HepG2 (cell line): ENCODE measurements around the gene CSNK1D. TPM values are rescaled to one million over a fixed set of nuclear protein-coding genes. Genes with fewer than 3 reads are reported as not detected.

Experiments used
- ATF7-NPFF ChIP-seq: sonication (generic); formaldehyde crosslinking; IDR thresholded peaks from 2 replicates; pipeline ENCODE4 v1.8.1; 2023; ENCODE audit warnings: mild to moderate bottlenecking, low read depth, missing genetic modification reagents, moderate library complexity
- ETV5 ChIP-seq: IDR thresholded peaks from 2 replicates; pipeline ENCODE4 v1.6.1; 2018; ENCODE audit warnings: missing biosample characterization, missing genetic modification reagents, inconsistent platforms, borderline replicate concordance
- GLMP ChIP-seq: sonication (generic); formaldehyde crosslinking; IDR thresholded peaks from 2 replicates; pipeline ENCODE4 v1.9.0; 2021; ENCODE audit warnings: missing genetic modification reagents, mild to moderate bottlenecking, borderline replicate concordance
- MBNL3 ChIP-seq: fragments of 250-450 bp; sonication (Bioruptor Pico); conservative IDR thresholded peaks from 2 replicates; pipeline ENCODE4 v1.8.0; 2022; ENCODE audit warnings: mild to moderate bottlenecking, inconsistent platforms
- MED8 ChIP-seq: sonication (generic); formaldehyde crosslinking; IDR thresholded peaks from 2 replicates; pipeline ENCODE4 v1.8.1; 2023; ENCODE audit warnings: mild to moderate bottlenecking, missing genetic modification reagents; ENCODE audit not compliant: insufficient replicate concordance
- NFKBIZ ChIP-seq: IDR thresholded peaks from 2 replicates; pipeline ENCODE4 v1.6.1; 2018; ENCODE audit warnings: missing genetic modification reagents, missing compliant biosample characterization
- POLR2AphosphoS2 ChIP-seq: IDR thresholded peaks from 2 replicates; pipeline ENCODE4 v1.6.1; 2011; ENCODE audit warnings: low read depth, low read length, improper control_type of control experiment
- PRDM15 ChIP-seq: sonication (generic); formaldehyde crosslinking; IDR thresholded peaks from 2 replicates; pipeline ENCODE4 v1.4.0; 2020; ENCODE audit warnings: missing genetic modification reagents
- REST ChIP-seq, 2 experiments: IDR thresholded peaks; 2 replicates each; pipeline ENCODE4 v1.6.1; 2011 to 2012; ENCODE audit warnings: low read length in 2 of 2, borderline replicate concordance in 1 of 2, low read depth in 1 of 2, mild to moderate bottlenecking in 1 of 2, moderate library complexity in 1 of 2
- SP5 ChIP-seq: IDR thresholded peaks from 2 replicates; pipeline ENCODE4 v1.6.1; 2016; ENCODE audit warnings: low read depth, borderline replicate concordance
- ZFP36 ChIP-seq: fragments of 150-350 bp; IDR thresholded peaks from 2 replicates; pipeline ENCODE4 v1.6.1; 2018; ENCODE audit warnings: borderline replicate concordance, low read length, low read depth; ENCODE audit not compliant: partially characterized antibody
- ZNF589 ChIP-seq: sonication (generic); formaldehyde crosslinking; conservative IDR thresholded peaks from 2 replicates; pipeline ENCODE4 v1.8.0; 2022; ENCODE audit warnings: mild to moderate bottlenecking, moderate library complexity, missing genetic modification reagents
- ZNF777 ChIP-seq: sonication (generic); formaldehyde crosslinking; IDR thresholded peaks from 2 replicates; pipeline ENCODE4 v1.4.0; 2020; ENCODE audit warnings: missing genetic modification reagents
- ZNF816 ChIP-seq: sonication (generic); formaldehyde crosslinking; IDR thresholded peaks from 2 replicates; pipeline ENCODE4 v1.8.0; 2022; ENCODE audit warnings: missing genetic modification reagents, mild to moderate bottlenecking, borderline replicate concordance
- ZSCAN20 ChIP-seq: sonication (generic); formaldehyde crosslinking; IDR thresholded peaks from 2 replicates; pipeline ENCODE4 v1.4.0; 2020; ENCODE audit warnings: missing genetic modification reagents, mild to moderate bottlenecking, borderline replicate concordance
- polyA plus RNA-seq, 8 experiments: library from polyadenylated mRNA; depleted of rRNA in 3 of 8; stranded (reverse) in 7 of 8; unstranded in 1 of 8; fragments of >200 nt; fragmentation: Illumina TruSeq in 4 of 8; extraction: Trizol in 4 of 8; gene quantifications; 2 replicates each; pipeline versions ENCODE4 v1.2.1 to v1.2.3, GENCODE V29; 2011 to 2016; ENCODE audit warnings: low read depth in 4 of 8, missing spikeins in 1 of 8, mixed read lengths in 1 of 8; ENCODE audit not compliant: insufficient read depth in 1 of 8
- total RNA-seq, 5 experiments: library from RNA; depleted of rRNA; stranded (reverse); fragments of >200 nt; fragmentation: Illumina TruSeq; extraction: Trizol; gene quantifications; 2 replicates each; pipeline ENCODE4 v1.2.3, GENCODE V29; 2016; ENCODE audit warnings: low read depth in 1 of 5
- TF ChIP-seq, protein P1 (sequence below): sonication (generic); formaldehyde crosslinking; IDR thresholded peaks from 2 replicates; pipeline ENCODE4 v1.8.1; 2023; ENCODE audit warnings: missing genetic modification reagents, inconsistent platforms, borderline replicate concordance
- TF ChIP-seq, protein P2 (sequence below): sonication (generic); formaldehyde crosslinking; IDR thresholded peaks from 2 replicates; pipeline ENCODE4 v1.8.1; 2023; ENCODE audit warnings: mild to moderate bottlenecking, moderate library complexity, missing genetic modification reagents

The CSNK1D gene
- total and polyA plus RNA-seq, 2 of the 13 experiments (the other 11 are each of a cell fraction or from before 2014, with no cell fraction given): 31.5 to 128 TPM

DNA sequence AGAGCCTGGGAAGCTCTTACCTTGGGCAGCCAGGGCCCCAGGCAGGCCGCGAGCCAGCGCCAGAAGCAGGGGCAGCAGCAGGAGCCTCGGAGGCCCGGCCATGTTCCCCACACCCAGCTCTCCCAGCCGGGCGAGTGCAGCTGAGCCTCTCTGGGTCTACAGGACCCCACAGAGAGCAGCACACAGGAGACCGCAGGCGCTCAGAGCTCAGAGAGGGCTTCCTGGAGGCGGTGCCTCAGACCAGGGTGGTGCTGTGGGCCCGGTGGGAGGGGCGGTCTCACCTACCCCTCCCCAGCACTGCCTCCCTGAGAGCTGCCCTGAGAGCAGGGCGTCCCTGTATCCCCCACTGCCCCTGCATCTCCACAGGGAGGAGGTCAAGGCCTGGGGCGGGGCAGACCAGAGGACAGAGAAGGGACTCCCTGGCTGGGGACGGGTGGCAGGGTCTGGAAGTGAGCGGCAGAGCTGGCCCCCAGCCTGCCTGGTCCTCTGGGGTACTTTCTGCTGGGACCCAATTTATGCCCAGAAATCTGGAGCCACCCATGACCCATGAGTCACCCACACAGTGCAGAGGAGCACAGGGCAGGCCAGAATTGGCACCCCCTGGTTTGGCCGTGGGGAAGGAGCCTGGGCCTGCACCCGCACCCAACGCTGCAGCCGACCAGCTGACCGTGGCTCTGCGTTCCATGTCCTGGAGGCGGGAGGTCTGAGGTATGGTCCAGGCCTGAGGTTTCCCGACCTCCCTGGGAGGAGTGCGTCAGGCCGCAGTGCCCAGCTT, 44.1 kb upstream of the CSNK1D start, which contains the start of gene CD7 (continued):
- TF ChIP-seq REST (IDR thresholded peaks at IDR 0.05; ENCODE audit: borderline replicate concordance in 1 of 2, low read depth in 1 of 2, low read length in 2 of 2): no peak
- TF ChIP-seq MBNL3 (CRISPR knock-in tag): no peak
- TF ChIP-seq ZFP36: peak; percentile 90
- peak; percentile 96 for TF ChIP-seq SP5 (CRISPR knock-in tag)
- peak; percentile 70 for TF ChIP-seq MED8
- 0 out of 2 replicates have a peak, but pooled peaks have one; percentile 14 for TF ChIP-seq ATF7-NPFF (CRISPR knock-in tag)
- TF ChIP-seq PRDM15: no peak
- no peak for TF ChIP-seq ZSCAN20 (CRISPR knock-in tag)
- TF ChIP-seq, protein P1, sequence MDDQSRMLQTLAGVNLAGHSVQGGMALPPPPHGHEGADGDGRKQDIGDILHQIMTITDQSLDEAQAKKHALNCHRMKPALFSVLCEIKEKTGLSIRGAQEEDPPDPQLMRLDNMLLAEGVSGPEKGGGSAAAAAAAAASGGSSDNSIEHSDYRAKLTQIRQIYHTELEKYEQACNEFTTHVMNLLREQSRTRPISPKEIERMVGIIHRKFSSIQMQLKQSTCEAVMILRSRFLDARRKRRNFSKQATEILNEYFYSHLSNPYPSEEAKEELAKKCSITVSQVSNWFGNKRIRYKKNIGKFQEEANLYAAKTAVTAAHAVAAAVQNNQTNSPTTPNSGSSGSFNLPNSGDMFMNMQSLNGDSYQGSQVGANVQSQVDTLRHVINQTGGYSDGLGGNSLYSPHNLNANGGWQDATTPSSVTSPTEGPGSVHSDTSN (CRISPR knock-in tag): no peak
- no peak for TF ChIP-seq GLMP (CRISPR knock-in tag)
- no peak for TF ChIP-seq ZNF589 (CRISPR knock-in tag)
- TF ChIP-seq ZNF816 (CRISPR knock-in tag): no peak; the same call in 1 of the 2 replicates
- no peak for TF ChIP-seq POLR2AphosphoS2
- TF ChIP-seq ETV5 (CRISPR knock-in tag): 0 out of 2 replicates have a peak, but pooled peaks have one; percentile 9
- no peak for TF ChIP-seq ZNF777 (CRISPR knock-in tag)
- no peak for TF ChIP-seq NFKBIZ
- TF ChIP-seq, protein P2, sequence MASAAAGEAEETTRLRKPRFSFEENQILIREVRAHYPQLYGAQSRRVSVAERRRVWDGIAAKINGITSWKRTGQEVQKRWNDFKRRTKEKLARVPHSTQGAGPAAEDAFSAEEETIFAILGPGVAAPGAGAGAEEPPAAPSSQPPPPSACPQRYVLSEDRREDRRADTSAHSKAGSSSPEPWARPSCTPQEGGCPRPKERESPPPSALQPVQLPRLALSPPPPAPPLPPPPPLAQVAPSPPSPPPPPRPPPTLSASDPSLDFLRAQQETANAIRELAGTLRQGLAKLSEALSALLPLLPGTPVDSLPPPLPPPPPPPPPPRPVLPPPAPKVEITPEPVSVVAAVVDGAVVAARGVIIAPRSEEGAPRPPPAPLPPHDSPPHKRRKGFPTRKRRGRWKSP (CRISPR knock-in tag): 0 out of 2 replicates have a peak, but pooled peaks have one; percentile 58
